WTC11 (cell line): Measurements from ENCODE around the gene ZIC5. TPM values are rescaled to one million over a fixed set of nuclear protein-coding genes. Genes with fewer than 3 reads are reported as not detected.

ENCODE experiments used
- ATAC-seq: fragments of 200-7000 bp; cut with Tn5 transposase; 2 replicates; pipeline ENCODE4 v1.10.0; 2021; ENCODE audit warnings: mild to moderate bottlenecking, moderate library complexity
- CTCF ChIA-PET: fragments of 300-600 bp; sonication (Branson Sonifier 250); formaldehyde crosslinking; loops from one replicate; lab custom pipeline; 2021; ENCODE audit warnings: antibody characterized with exemption; lab: Charles Lee
- POLR2A ChIA-PET: fragments of 350-600 bp; sonication (Branson Sonifier 250); formaldehyde crosslinking; loops from one replicate; lab custom pipeline; 2021; ENCODE audit warnings: antibody characterized with exemption; lab: Charles Lee
- DNase-seq: peaks from one replicate; pipeline ENCODE4 v3.0.0; 2021; ENCODE audit warnings: low spot score
- H3K27ac Mint-ChIP-seq: 2 replicates; pipeline ENCODE4 v1.8.0; 2021; ENCODE audit warnings: mixed read lengths
- H3K27me3 Mint-ChIP-seq: 2 replicates; pipeline ENCODE4 v1.8.0; 2021; ENCODE audit warnings: low read depth, mild to moderate bottlenecking, moderate library complexity, mixed read lengths
- H3K36me3 Mint-ChIP-seq: 2 replicates; pipeline ENCODE4 v1.8.0; 2021; ENCODE audit warnings: mixed read lengths
- H3K4me1 Mint-ChIP-seq: 2 replicates; pipeline ENCODE4 v1.8.0; 2022; ENCODE audit warnings: mixed read lengths
- H3K4me3 Mint-ChIP-seq: 2 replicates; pipeline ENCODE4 v1.8.0; 2021; ENCODE audit warnings: mild to moderate bottlenecking, moderate library complexity, mixed read lengths
- H3K9me3 Mint-ChIP-seq: 2 replicates; pipeline ENCODE4 v1.8.0; 2021; ENCODE audit warnings: mixed read lengths
- AR ChIP-seq: fragments of 250-450 bp; sonication (Bioruptor Pico); IDR thresholded peaks from 2 replicates; pipeline ENCODE4 v1.9.0; 2021; ENCODE audit warnings: mild to moderate bottlenecking
- ATF1 ChIP-seq: sonication (generic); formaldehyde crosslinking; IDR thresholded peaks from 2 replicates; pipeline ENCODE4 v1.8.1; 2023; ENCODE audit warnings: mild to moderate bottlenecking, moderate library complexity, missing genetic modification reagents
- ATF3 ChIP-seq: sonication (generic); formaldehyde crosslinking; conservative IDR thresholded peaks from 2 replicates; pipeline ENCODE4 v1.8.1; 2022; ENCODE audit warnings: mild to moderate bottlenecking, missing genetic modification reagents
- CREM ChIP-seq: sonication (generic); formaldehyde crosslinking; IDR thresholded peaks from 2 replicates; pipeline ENCODE4 v1.8.1; 2022; ENCODE audit warnings: mild to moderate bottlenecking, missing genetic modification reagents, moderate library complexity
- ETV6 ChIP-seq: sonication (generic); formaldehyde crosslinking; IDR thresholded peaks from 2 replicates; pipeline ENCODE4 v1.8.1; 2022; ENCODE audit warnings: mild to moderate bottlenecking, missing genetic modification reagents
- MXD4 ChIP-seq: fragments of 250-450 bp; sonication (Bioruptor Pico); IDR thresholded peaks from 2 replicates; pipeline ENCODE4 v1.8.0; 2021; ENCODE audit warnings: mild to moderate bottlenecking, moderate library complexity, borderline replicate concordance
- NFYB ChIP-seq: sonication (generic); formaldehyde crosslinking; conservative IDR thresholded peaks from 2 replicates; pipeline ENCODE4 v1.8.0; 2022; ENCODE audit warnings: low read depth, missing genetic modification reagents
- TCF7 ChIP-seq: sonication (generic); formaldehyde crosslinking; IDR thresholded peaks from 2 replicates; pipeline ENCODE4 v1.8.0; 2022; ENCODE audit warnings: mild to moderate bottlenecking, low read depth, missing genetic modification reagents, moderate library complexity
- ZBTB43 ChIP-seq: sonication (generic); formaldehyde crosslinking; IDR thresholded peaks from 2 replicates; pipeline ENCODE4 v1.8.1; 2023; ENCODE audit warnings: mild to moderate bottlenecking, missing genetic modification reagents
- ZNF121 ChIP-seq: sonication (generic); formaldehyde crosslinking; IDR thresholded peaks from 2 replicates; pipeline ENCODE4 v1.8.0; 2023; ENCODE audit warnings: missing genetic modification reagents
- ZNF263 ChIP-seq: sonication (generic); formaldehyde crosslinking; IDR thresholded peaks from 2 replicates; pipeline ENCODE4 v1.8.1; 2022; ENCODE audit warnings: low read depth, mild to moderate bottlenecking, moderate library complexity, missing genetic modification reagents
- ZNF416 ChIP-seq: fragments of 250-450 bp; sonication (Bioruptor Pico); IDR thresholded peaks from 2 replicates; pipeline ENCODE4 v1.9.0; 2021; ENCODE audit warnings: mild to moderate bottlenecking, inconsistent platforms
- ZNF671 ChIP-seq: fragments of 250-450 bp; sonication (Bioruptor Pico); IDR thresholded peaks from 2 replicates; pipeline ENCODE4 v1.8.0; 2021; ENCODE audit warnings: mild to moderate bottlenecking
- ZSCAN18 ChIP-seq: fragments of 250-450 bp; sonication (Bioruptor Pico); IDR thresholded peaks from 2 replicates; pipeline ENCODE4 v2.1.2; 2022; ENCODE audit warnings: mild to moderate bottlenecking, moderate library complexity
- total RNA-seq: library from RNA; stranded (reverse); gene quantifications from 3 replicates; pipeline ENCODE4 v1.2.3, GENCODE V29; 2021

The ZIC5 gene
- total RNA-seq, 1 experiment from 2014 or later: 46.4 TPM

GRCh38 chr13:99986741-99987140, 15.2 kb upstream of the ZIC5 start:
- POLR2A ChIA-PET: interaction anchor here (0.5 to 1.5 kb wide), 5 partner anchors 10 to 277 kb away, joined by 3 to 14 read pairs (median 7); partner anchors contain the start of gene PCCA
- ATAC-seq (no peak), DNase-seq (no peak)
- Mint-ChIP-seq H3K27ac (peak overlapping the region; percentile 69), H3K4me3 (peak overlapping the region; percentile 77), H3K4me1 (peaks cover 52% of the 10 kb centered on the region), H3K27me3 (peaks cover 50% of the 10 kb centered on the region), H3K36me3 (peaks cover 40% of the 10 kb centered on the region), H3K9me3 (no peaks in the 10 kb centered on the region)
- TF ChIP-seq ZNF671 (no peak), ATF3 (no peak), AR (0 out of 2 replicates have a peak, but pooled peaks have one; percentile 37), ZBTB43 (no peak)
- CTCF ChIA-PET: interaction anchor here (0.5 to 1.7 kb wide), 9 partner anchors 10 to 586 kb away, joined by 3 to 10 read pairs (median 5); no protein-coding TSS in a partner anchor

- Mint-ChIP-seq H3K4me1 (peaks cover 50% of the 10 kb centered on the region), H3K36me3 (peaks cover 40% of the 10 kb centered on the region), H3K4me3 (peak overlapping the region; percentile 77), H3K27ac (peak overlapping the region; percentile 87), H3K27me3 (peaks cover 43% of the 10 kb centered on the region), H3K9me3 (no peaks in the 10 kb centered on the region)
- POLR2A ChIA-PET: interaction anchor here (0.5 to 7.1 kb wide), 3 partner anchors 15 to 277 kb away, joined by 3 to 67 read pairs (median 10); partner anchors contain the start of gene ZIC5
- CTCF ChIA-PET: interaction anchor here (1.0 kb wide), 1 partner anchor 386 kb away, joined by 6 read pairs; no protein-coding TSS in a partner anchor
- TF ChIP-seq ZNF416 (CRISPR knock-in tag): no peak
- TF ChIP-seq CREM (CRISPR knock-in tag): no peak
- ATAC-seq: no peak
- DNase-seq: no peak
These were observed 14.4 kb upstream of the ZIC5 start for GRCh38 chr13:99985886-99986527.

- peaks cover 40% of the 10 kb centered on the region for H3K36me3 Mint-ChIP-seq
- H3K4me3 Mint-ChIP-seq: peak overlapping the region; percentile 94
- H3K4me1 Mint-ChIP-seq: peaks cover 45% of the 10 kb centered on the region
- H3K27ac Mint-ChIP-seq: no peak overlapping the region
- peaks cover 38% of the 10 kb centered on the region for H3K27me3 Mint-ChIP-seq
- ChIA-PET POLR2A (interaction anchor here (0.5 to 7.1 kb wide), 3 partner anchors 15 to 332 kb away, joined by 3 to 67 read pairs (median 4); partner anchors contain the start of genes PCCA and ZIC5), CTCF (interaction anchor here (1.6 kb wide), 1 partner anchor 24 kb away, joined by 4 read pairs; no protein-coding TSS in a partner anchor)
- ATAC-seq (no peak), DNase-seq (peak; percentile 69)
- no peaks in the 10 kb centered on the region for H3K9me3 Mint-ChIP-seq
- TF ChIP-seq ZNF416 (CRISPR knock-in tag) (no peak), ZNF263 (CRISPR knock-in tag) (peak; percentile 85)
These were observed 13.8 kb upstream of the ZIC5 start for GRCh38 chr13:99985241-99985874.

- DNase-seq: peak; percentile 48
- Mint-ChIP-seq H3K4me1 (peaks cover 38% of the 10 kb centered on the region), H3K27me3 (peaks cover 31% of the 10 kb centered on the region), H3K36me3 (peaks cover 40% of the 10 kb centered on the region), H3K9me3 (no peaks in the 10 kb centered on the region), H3K27ac (peak overlapping the region; percentile 92), H3K4me3 (peak overlapping the region; percentile 94)
- ATAC-seq: no peak
- ChIA-PET POLR2A (interaction anchor here (0.5 to 7.1 kb wide), 3 partner anchors 14 to 331 kb away, joined by 3 to 67 read pairs (median 4); partner anchors contain the start of genes PCCA and ZIC5), CTCF (interaction anchor here (1.2 to 1.6 kb wide), 2 partner anchors 23 to 588 kb away, joined by 3 to 4 read pairs; no protein-coding TSS in a partner anchor)
- TF ChIP-seq MXD4 (CRISPR knock-in tag): no peak
- no peak for TF ChIP-seq ZNF121 (CRISPR knock-in tag)
- no peak for TF ChIP-seq TCF7
- TF ChIP-seq ETV6 (CRISPR knock-in tag): peak; percentile 58; the same call in 1 of the 2 replicates
- TF ChIP-seq ZNF416 (CRISPR knock-in tag): no peak
- TF ChIP-seq ZSCAN18 (CRISPR knock-in tag): no peak
- peak; percentile 32; the same call in 1 of the 2 replicates for TF ChIP-seq ATF1 (CRISPR knock-in tag)
- TF ChIP-seq NFYB: 0 out of 2 replicates have a peak, but pooled peaks have one; percentile 7
These were observed 13.1 kb upstream of the ZIC5 start for GRCh38 chr13:99984461-99985240.
